Hepatocyte (in vitro differentiated cells): Measurements from ENCODE around the gene DNAJC25. TPM values are rescaled to one million over a fixed set of nuclear protein-coding genes. Genes with fewer than 3 reads are reported as not detected.
"Not testable (repeated sequence)": the region's sequence is repeated elsewhere in the genome, so short reads cannot be mapped to it uniquely, and the experiment has no call there.

Experiments used
- DNase-seq: peaks from one replicate; pipeline ENCODE4 v3.0.0-alpha.2; 2016; ENCODE audit warnings: low spot score
- H2AFZ ChIP-seq: fragments of 200-600 bp; sonication (generic); 2 replicates; pipeline ENCODE4 v1.6.0; 2016; ENCODE audit warnings: antibody characterized with exemption, mild to moderate bottlenecking
- H3K27ac ChIP-seq: fragments of 200-600 bp; sonication (generic); 2 replicates; pipeline ENCODE4 v1.5.1; 2016; ENCODE audit warnings: mild to moderate bottlenecking
- H3K27me3 ChIP-seq: fragments of 200-600 bp; sonication (generic); 2 replicates; pipeline ENCODE4 v1.6.1; 2016
- H3K36me3 ChIP-seq: fragments of 200-600 bp; sonication (generic); replicated peaks from 2 replicates; pipeline ENCODE4 v1.5.1; 2016; ENCODE audit warnings: low read depth; ENCODE audit not compliant: insufficient read depth
- H3K4me1 ChIP-seq: fragments of 200-600 bp; sonication (generic); 2 replicates; pipeline ENCODE4 v1.5.1; 2016; ENCODE audit warnings: mild to moderate bottlenecking, moderate library complexity; ENCODE audit not compliant: insufficient read depth
- H3K4me2 ChIP-seq: fragments of 200-600 bp; sonication (generic); 2 replicates; pipeline ENCODE4 v1.6.0; 2016
- H3K4me3 ChIP-seq: fragments of 200-600 bp; sonication (generic); 2 replicates; pipeline ENCODE4 v1.5.1; 2016; ENCODE audit warnings: mild to moderate bottlenecking
- H3K79me2 ChIP-seq: fragments of 200-600 bp; sonication (generic); 2 replicates; pipeline ENCODE4 v1.6.0; 2017; ENCODE audit warnings: mild to moderate bottlenecking
- H3K9me2 ChIP-seq: fragments of 200-600 bp; sonication (generic); replicated peaks from 2 replicates; pipeline ENCODE4 v1.6.0; 2017; ENCODE audit warnings: mild to moderate bottlenecking; ENCODE audit not compliant: insufficient read depth
- H3K9me3 ChIP-seq: fragments of 200-600 bp; sonication (generic); 2 replicates; pipeline ENCODE4 v1.5.1; 2016; ENCODE audit warnings: low read depth, mild to moderate bottlenecking
- H4K20me1 ChIP-seq: fragments of 200-600 bp; sonication (generic); 2 replicates; pipeline ENCODE4 v1.6.0; 2016; ENCODE audit warnings: mild to moderate bottlenecking; ENCODE audit not compliant: insufficient read depth, poor library complexity, severe bottlenecking
- CTCF ChIP-seq: fragments of 200-600 bp; sonication (generic); IDR thresholded peaks from 2 replicates; pipeline ENCODE4 v1.5.1; 2016; ENCODE audit warnings: antibody characterized with exemption, mild to moderate bottlenecking; ENCODE audit not compliant: poor library complexity
- EZH2 ChIP-seq: fragments of 200-600 bp; sonication (generic); IDR thresholded peaks from 2 replicates; pipeline ENCODE4 v1.6.1; 2016; ENCODE audit warnings: antibody characterized with exemption, mild to moderate bottlenecking, borderline replicate concordance
- EZH2phosphoT487 ChIP-seq: fragments of 200-600 bp; sonication (generic); IDR thresholded peaks from one replicate; pipeline ENCODE4 v1.6.1; 2018; ENCODE audit warnings: antibody characterized with exemption, mild to moderate bottlenecking, low read depth, moderate library complexity; ENCODE audit not compliant: unreplicated experiment, severe bottlenecking
- WGBS: methylation state at CpG from one replicate; pipeline ENCODE4 v1.1.6; 2016; ENCODE audit warnings: low lambda C conversion rate; ENCODE audit errors: missing lambda C conversion rate; 5-methylcytosine and 5-hydroxymethylcytosine counted together
- polyA plus RNA-seq: library from polyadenylated mRNA; unstranded; fragments of >200 nt; fragmentation: Nextera tagmentation; extraction: Ambion mirVana; gene quantifications from 2 replicates; pipeline ENCODE4 v1.2.1, GENCODE V29; 2016
- total RNA-seq: library from RNA; depleted of rRNA; stranded (reverse); fragments of >200 nt; gene quantifications from 2 replicates; pipeline ENCODE4 v1.2.3, GENCODE V29; 2014

Gene DNAJC25
- total and polyA plus RNA-seq, 2 experiments from 2014 or later: 16.1 to 19.8 TPM

- no peak overlapping the region for H3K27ac ChIP-seq
- 70% methylated on average over 5 of the region's 5 CpGs for WGBS
- DNase-seq: no peak
- peaks cover 9% of the 10 kb centered on the region for H3K4me1 ChIP-seq
- no peaks in the 10 kb centered on the region for H3K9me3 ChIP-seq
- H3K79me2 ChIP-seq: no peaks in the 10 kb centered on the region
- no peaks in the 10 kb centered on the region for H4K20me1 ChIP-seq
- H3K4me3 ChIP-seq: no peak overlapping the region
- H3K4me2 ChIP-seq: no peak overlapping the region
- TF ChIP-seq EZH2phosphoT487 (no peak), EZH2 (no peak), CTCF (no peak)
- no peaks in the 10 kb centered on the region for H3K36me3 ChIP-seq
- H2AFZ ChIP-seq: no peak overlapping the region
- H3K9me2 ChIP-seq: no peaks in the 10 kb centered on the region
- H3K27me3 ChIP-seq: no peaks in the 10 kb centered on the region
Observed at GRCh38 chr9:111610149-111610548, 21.0 kb upstream of the DNAJC25 start.

- H4K20me1 ChIP-seq: no peaks in the 10 kb centered on the region
- H3K36me3 ChIP-seq: no peaks in the 10 kb centered on the region
- no peak overlapping the region for H2AFZ ChIP-seq
- H3K9me3 ChIP-seq: no peaks in the 10 kb centered on the region
- no peak overlapping the region for H3K4me2 ChIP-seq
- peaks cover 5% of the 10 kb centered on the region for H3K4me1 ChIP-seq
- TF ChIP-seq CTCF: no peak
- no peak for TF ChIP-seq EZH2
- TF ChIP-seq EZH2phosphoT487: no peak
- no peaks in the 10 kb centered on the region for H3K79me2 ChIP-seq
- no peak overlapping the region for H3K4me3 ChIP-seq
- DNase-seq: no peak
- H3K27me3 ChIP-seq: no peaks in the 10 kb centered on the region
- no peak overlapping the region for H3K27ac ChIP-seq
- H3K9me2 ChIP-seq: no peaks in the 10 kb centered on the region
- WGBS: 69% methylated on average over 7 of the region's 7 CpGs
Observed at GRCh38 chr9:111610845-111611244, 20.3 kb upstream of the DNAJC25 start.

GRCh38 chr9:111613436-111614040, 17.6 kb upstream of the DNAJC25 start:
- WGBS: 72% methylated on average over 4 of the region's 4 CpGs
- Histone ChIP-seq H3K27ac (no peak overlapping the region), H3K4me2 (no peak overlapping the region), H3K36me3 (no peaks in the 10 kb centered on the region), H3K79me2 (no peaks in the 10 kb centered on the region), H3K9me2 (no peaks in the 10 kb centered on the region), H3K4me1 (peaks cover 3% of the 10 kb centered on the region), H3K4me3 (no peak overlapping the region), H3K27me3 (no peaks in the 10 kb centered on the region), H4K20me1 (no peaks in the 10 kb centered on the region), H2AFZ (no peak overlapping the region), H3K9me3 (no peaks in the 10 kb centered on the region)
- no peak for DNase-seq
- TF ChIP-seq CTCF: no peak
- TF ChIP-seq EZH2: no peak
- no peak for TF ChIP-seq EZH2phosphoT487

- Histone ChIP-seq H4K20me1 (no peaks in the 10 kb centered on the region), H3K4me2 (no peak overlapping the region), H3K79me2 (no peaks in the 10 kb centered on the region), H3K27ac (no peak overlapping the region), H3K9me3 (no peaks in the 10 kb centered on the region), H3K36me3 (no peaks in the 10 kb centered on the region), H3K27me3 (no peaks in the 10 kb centered on the region), H3K4me1 (peaks cover 3% of the 10 kb centered on the region), H3K9me2 (no peaks in the 10 kb centered on the region), H3K4me3 (no peak overlapping the region), H2AFZ (no peak overlapping the region)
- no peak for DNase-seq
- TF ChIP-seq EZH2phosphoT487 (no peak), EZH2 (no peak), CTCF (no peak)
- 77% methylated on average over 3 of the region's 3 CpGs for WGBS
Observed at GRCh38 chr9:111615928-111616327, 15.2 kb upstream of the DNAJC25 start.

GRCh38 chr9:111617349-111617748, 13.8 kb upstream of the DNAJC25 start:
- H3K9me2 ChIP-seq, H3K79me2 ChIP-seq, H2AFZ ChIP-seq, H3K9me3 ChIP-seq, H3K27ac ChIP-seq, H3K27me3 ChIP-seq, H4K20me1 ChIP-seq, H3K4me3 ChIP-seq, H3K36me3 ChIP-seq, DNase-seq, H3K4me1 ChIP-seq, H3K4me2 ChIP-seq: not testable (repeated sequence)
- 93% methylated on average over 8 of the region's 29 CpGs for WGBS
